Body of pancreas (tissue), 4 donors: ENCODE results near the gene DAP. TPM values are rescaled to one million over a fixed set of nuclear protein-coding genes. Genes with fewer than 3 reads are reported as not detected.
A peak's percentile ranks its signal among the peaks of the same experiment; 100 is the strongest.

Experiments
- ATAC-seq: fragments of 150-250 bp; one replicate; pipeline ENCODE4 v1.9.1; 2016
- DNase-seq, 4 donors: peaks; one replicate each; pipeline ENCODE4 v3.0.0-alpha.2; 2019
- H3K27ac ChIP-seq, 4 donors: fragments of 200-600 bp; sonication (generic); 1 replicate in 3 of 4; 2 replicates in 1 of 4; pipeline versions ENCODE4 v1.5.1 to v1.6.1; 2016 to 2019; ENCODE audit warnings: mild to moderate bottlenecking in 1 of 4, mixed read lengths in 1 of 4, moderate library complexity in 1 of 4
- H3K27me3 ChIP-seq, 2 donors: fragments of 200-600 bp; sonication (generic); one replicate each; pipeline ENCODE4 v1.6.0; 2016; ENCODE audit warnings: mild to moderate bottlenecking in 1 of 2
- H3K36me3 ChIP-seq, 2 donors: fragments of 200-600 bp; sonication (generic); replicated peaks in 1 of 2; 2 replicates each; pipeline ENCODE4 v1.5.1; 2016; ENCODE audit warnings: low read depth in 2 of 2; ENCODE audit not compliant: insufficient read depth in 1 of 2
- H3K4me1 ChIP-seq: fragments of 200-600 bp; sonication (generic); one replicate; pipeline ENCODE4 v1.6.0; 2016
- H3K4me3 ChIP-seq, 2 donors: fragments of 200-600 bp; sonication (generic); 1 replicate in 1 of 2; 2 replicates in 1 of 2; pipeline ENCODE4 v1.5.1; 2016 to 2019
- H3K9me3 ChIP-seq, 3 donors: fragments of 200-600 bp; sonication (generic); 1 replicate in 2 of 3; 2 replicates in 1 of 3; pipeline ENCODE4 v1.5.1; 2016
- POLR2A ChIP-seq, 3 donors: fragments of 450-650 bp; IDR thresholded peaks; one replicate each; pipeline ENCODE4 v1.6.1; 2016; ENCODE audit warnings: antibody characterized with exemption in 3 of 3, mild to moderate bottlenecking in 2 of 3
- WGBS, 2 donors: methylation state at CpG; one replicate each; pipeline ENCODE4 v1.1.5; 2017; 5-methylcytosine and 5-hydroxymethylcytosine counted together
- intact Hi-C: fragments of 100-400 bp; cut with DNase I; formaldehyde crosslinking; loops from one replicate; pipeline ENCODE4 v1.15.1; 2023
- total RNA-seq, 2 donors: library from RNA; depleted of rRNA; stranded (reverse); fragments of >200 nt; gene quantifications; one replicate each; pipeline ENCODE4 v1.1.0, GENCODE V29; 2016
- TF ChIP-seq, protein P1 (sequence below), 7 experiments: fragments of 450-650 bp in 4 of 7; fragments of 200-600 bp in 3 of 7; sonication (generic) in 3 of 7; IDR thresholded peaks; one replicate each; pipeline ENCODE4 v1.5.1; 2016 to 2019; ENCODE audit warnings: antibody characterized with exemption in 7 of 7

DAP gene
- total RNA-seq, 2 donors from 2014 or later: 93.6 to 112 TPM

GRCh38 chr5:10673017-10673389 lies 88.0 kb downstream of the DAP start:
- H3K4me1 ChIP-seq: peaks cover 8% of the 10 kb centered on the region
- WGBS, 2 donors: 81 to 82% methylated on average over 8 of the region's 8 CpGs

DNA sequence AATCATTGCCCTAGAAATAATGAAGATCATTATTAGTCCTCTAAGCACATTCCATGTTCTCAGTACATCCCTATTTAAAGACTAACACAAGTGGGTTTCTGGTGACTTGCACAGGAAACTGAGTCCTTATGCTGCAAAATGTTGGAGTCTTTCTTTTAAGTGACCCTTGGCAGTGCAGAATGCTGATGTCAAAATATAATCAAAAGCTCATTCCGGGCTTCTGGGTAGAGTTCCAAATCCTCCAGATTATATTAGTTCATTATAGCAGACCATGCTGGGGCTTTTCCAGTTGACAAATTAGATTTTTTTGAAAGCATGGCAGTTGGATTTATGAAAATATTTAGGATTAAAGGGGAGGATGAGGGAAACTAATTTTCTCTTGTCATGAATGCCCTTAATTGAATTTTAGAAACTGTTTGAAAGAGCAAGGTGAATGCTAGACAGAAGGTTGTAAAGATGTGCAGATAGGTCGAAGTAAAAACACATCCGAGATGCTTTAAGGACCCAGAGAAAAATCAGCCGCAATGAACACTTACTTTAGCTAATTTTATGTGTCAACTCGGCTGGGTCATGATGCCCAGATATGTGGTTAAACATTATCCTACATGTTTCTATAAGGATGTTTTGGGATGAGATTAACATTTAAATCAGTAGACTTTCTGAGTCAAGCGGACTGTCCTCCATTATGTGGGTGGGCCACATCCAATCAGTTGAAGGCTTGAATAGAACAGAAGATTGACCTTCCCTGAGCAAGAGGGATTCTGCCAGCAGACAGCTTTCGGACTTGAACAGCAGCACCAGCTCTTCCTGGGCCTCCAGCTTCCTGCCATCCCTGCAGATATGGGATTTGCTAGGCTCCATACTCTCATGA lies 88.7 kb downstream of the DAP start:
- Histone ChIP-seq H3K4me1 (peaks cover 10% of the 10 kb centered on the region), H3K36me3 (peaks cover 0 to 1% of the 10 kb centered on the region in 2 donors), H3K4me3 (no peak overlapping the region), H3K27me3 (no peaks in the 10 kb centered on the region), H3K27ac (no peak overlapping the region), H3K9me3 (no peaks in the 10 kb centered on the region)
- no peak for DNase-seq
- intact Hi-C loops: no loop called here
- TF ChIP-seq, protein P1, sequence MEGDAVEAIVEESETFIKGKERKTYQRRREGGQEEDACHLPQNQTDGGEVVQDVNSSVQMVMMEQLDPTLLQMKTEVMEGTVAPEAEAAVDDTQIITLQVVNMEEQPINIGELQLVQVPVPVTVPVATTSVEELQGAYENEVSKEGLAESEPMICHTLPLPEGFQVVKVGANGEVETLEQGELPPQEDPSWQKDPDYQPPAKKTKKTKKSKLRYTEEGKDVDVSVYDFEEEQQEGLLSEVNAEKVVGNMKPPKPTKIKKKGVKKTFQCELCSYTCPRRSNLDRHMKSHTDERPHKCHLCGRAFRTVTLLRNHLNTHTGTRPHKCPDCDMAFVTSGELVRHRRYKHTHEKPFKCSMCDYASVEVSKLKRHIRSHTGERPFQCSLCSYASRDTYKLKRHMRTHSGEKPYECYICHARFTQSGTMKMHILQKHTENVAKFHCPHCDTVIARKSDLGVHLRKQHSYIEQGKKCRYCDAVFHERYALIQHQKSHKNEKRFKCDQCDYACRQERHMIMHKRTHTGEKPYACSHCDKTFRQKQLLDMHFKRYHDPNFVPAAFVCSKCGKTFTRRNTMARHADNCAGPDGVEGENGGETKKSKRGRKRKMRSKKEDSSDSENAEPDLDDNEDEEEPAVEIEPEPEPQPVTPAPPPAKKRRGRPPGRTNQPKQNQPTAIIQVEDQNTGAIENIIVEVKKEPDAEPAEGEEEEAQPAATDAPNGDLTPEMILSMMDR (IDR thresholded peaks at IDR 0.05): no peak
- TF ChIP-seq POLR2A (IDR thresholded peaks at IDR 0.05): no peak
- ATAC-seq: no peak
- 72 to 76% methylated on average over 7 of the region's 7 CpGs for WGBS, 2 donors

More at GRCh38 chr5:10673017-10673389, 88.0 kb downstream of the DAP start:
- ATAC-seq: no peak
- Histone ChIP-seq H3K9me3 (no peaks in the 10 kb centered on the region), H3K36me3 (peaks cover under 1 to 6% of the 10 kb centered on the region in 2 donors), H3K27ac (no peak overlapping the region), H3K27me3 (no peaks in the 10 kb centered on the region), H3K4me3 (no peak overlapping the region)
- intact Hi-C loops: no loop called here
- DNase-seq: no peak
- TF ChIP-seq POLR2A (IDR thresholded peaks at IDR 0.05): no peak
- TF ChIP-seq, protein P1 (IDR thresholded peaks at IDR 0.05): no peak

DNA sequence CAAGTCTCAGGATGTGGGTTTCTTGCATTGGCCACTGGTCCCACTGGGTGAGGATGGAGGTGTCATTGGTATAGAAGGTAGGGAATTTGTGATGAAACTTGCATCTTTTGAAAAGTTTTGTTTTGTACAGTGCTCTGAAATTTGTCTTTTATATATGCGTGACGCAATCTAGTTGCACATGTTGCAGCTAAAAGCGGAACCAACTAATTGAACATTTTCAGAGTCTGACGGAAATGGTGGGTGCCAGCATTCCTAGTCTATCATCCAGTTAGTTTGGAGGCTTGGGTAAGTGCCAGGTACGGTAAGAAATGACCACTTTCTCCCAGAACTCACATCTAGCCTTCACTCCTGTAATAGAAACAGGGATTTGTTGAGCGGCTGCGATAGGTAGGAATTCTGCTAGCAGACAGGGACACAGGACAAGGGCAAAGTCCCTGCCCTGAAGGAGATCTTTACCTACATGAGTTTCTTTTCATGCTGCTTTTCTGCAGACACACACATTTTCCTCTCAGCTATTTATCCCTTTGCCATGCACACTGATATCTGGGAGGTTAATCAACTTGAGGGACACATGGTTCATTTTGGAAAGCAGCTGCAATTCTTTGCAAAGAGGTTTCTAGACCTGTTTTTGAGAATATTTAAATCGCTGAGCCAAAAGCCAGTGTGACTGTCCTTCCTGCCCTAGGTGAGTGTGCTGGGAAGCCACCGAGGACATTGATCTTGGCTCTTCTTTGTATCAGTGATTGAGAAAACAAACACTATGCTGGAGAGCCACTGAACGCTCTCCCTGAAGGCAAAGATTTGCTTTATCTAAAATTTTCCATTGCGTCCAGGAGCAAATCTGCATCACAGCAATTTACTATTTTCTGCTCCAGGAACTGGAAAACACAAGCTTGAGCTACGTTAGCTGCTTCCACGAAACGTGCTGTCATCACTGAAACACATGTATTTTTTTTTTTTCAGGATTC lies 89.7 kb downstream of the DAP start:
- intact Hi-C loops: no loop called here
- TF ChIP-seq, protein P1 (IDR thresholded peaks at IDR 0.05): no peak
- no peak for TF ChIP-seq POLR2A (IDR thresholded peaks at IDR 0.05)
- H3K36me3 ChIP-seq: no peaks in the 10 kb centered on the region
- H3K4me1 ChIP-seq: peaks cover 13% of the 10 kb centered on the region
- ATAC-seq (no peak), DNase-seq (no peak)
- WGBS, 2 donors: 37 to 45% methylated on average over 14 of the region's 14 CpGs
- H3K27me3 ChIP-seq: no peaks in the 10 kb centered on the region
- H3K9me3 ChIP-seq: no peaks in the 10 kb centered on the region
- H3K4me3 ChIP-seq: no peak overlapping the region
- peak overlapping the region in 1 of 4 donors; percentile 2 for H3K27ac ChIP-seq

DNA sequence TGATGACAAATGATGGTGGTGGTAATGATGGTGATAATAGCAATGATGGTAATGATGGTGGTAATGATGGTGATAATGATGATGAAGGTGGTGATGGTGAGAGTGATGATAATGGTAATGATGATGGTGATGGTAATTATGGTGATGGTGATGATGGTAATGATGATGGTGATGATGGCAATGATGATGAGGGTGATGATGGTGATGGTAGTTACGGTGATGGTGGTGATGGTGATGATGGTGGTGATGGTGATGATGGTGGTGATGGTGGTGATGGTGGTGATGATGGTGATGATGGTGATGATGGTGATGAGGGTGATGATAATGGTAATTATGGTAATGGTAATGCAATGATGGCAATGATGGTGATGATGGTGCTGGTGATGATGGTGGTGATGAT lies 91.1 kb downstream of the DAP start:
- TF ChIP-seq, protein P1 (IDR thresholded peaks at IDR 0.05): no peak
- TF ChIP-seq POLR2A (IDR thresholded peaks at IDR 0.05): no peak
- ATAC-seq: no peak
- H3K27me3 ChIP-seq: no peaks in the 10 kb centered on the region
- peaks cover 13% of the 10 kb centered on the region for H3K4me1 ChIP-seq
- WGBS, 2 donors: 30 to 95% methylated on average over 1 of the region's 1 CpG
- intact Hi-C loops: no loop called here
- no peak overlapping the region for H3K4me3 ChIP-seq
- DNase-seq: no peak
- no peaks in the 10 kb centered on the region for H3K36me3 ChIP-seq
- H3K27ac ChIP-seq: no peak overlapping the region
- no peaks in the 10 kb centered on the region for H3K9me3 ChIP-seq
